ENCODE data around the gene TMEM88. TPM values are rescaled to one million over a fixed set of nuclear protein-coding genes. Genes with fewer than 3 reads are reported as not detected.

Gene TMEM88
- total RNA-seq, 2 experiments from 2014 or later = 29.3 to 29.6 TPM

GRCh38 chr17:7883781-7884386 is 29.0 kb downstream of the TMEM88 start:
- intact Hi-C loops (cut with DNase I, micrococcal nuclease) = no loop called here
- Mint-ChIP-seq H3K4me1 (ENCODE audit: low read depth) (peaks cover 6% of the 10 kb centered on the region), H3K4me3 (peak overlapping the region; percentile 89), H3K27me3 (no peaks in the 10 kb centered on the region), H3K9me3 (no peaks in the 10 kb centered on the region), H3K36me3 (ENCODE audit: low read depth) (peaks cover 4% of the 10 kb centered on the region), H3K27ac (no peak overlapping the region)
- ATAC-seq (ENCODE audit: poor library complexity) = peak; percentile 2
- TF ChIP-seq, protein P1, sequence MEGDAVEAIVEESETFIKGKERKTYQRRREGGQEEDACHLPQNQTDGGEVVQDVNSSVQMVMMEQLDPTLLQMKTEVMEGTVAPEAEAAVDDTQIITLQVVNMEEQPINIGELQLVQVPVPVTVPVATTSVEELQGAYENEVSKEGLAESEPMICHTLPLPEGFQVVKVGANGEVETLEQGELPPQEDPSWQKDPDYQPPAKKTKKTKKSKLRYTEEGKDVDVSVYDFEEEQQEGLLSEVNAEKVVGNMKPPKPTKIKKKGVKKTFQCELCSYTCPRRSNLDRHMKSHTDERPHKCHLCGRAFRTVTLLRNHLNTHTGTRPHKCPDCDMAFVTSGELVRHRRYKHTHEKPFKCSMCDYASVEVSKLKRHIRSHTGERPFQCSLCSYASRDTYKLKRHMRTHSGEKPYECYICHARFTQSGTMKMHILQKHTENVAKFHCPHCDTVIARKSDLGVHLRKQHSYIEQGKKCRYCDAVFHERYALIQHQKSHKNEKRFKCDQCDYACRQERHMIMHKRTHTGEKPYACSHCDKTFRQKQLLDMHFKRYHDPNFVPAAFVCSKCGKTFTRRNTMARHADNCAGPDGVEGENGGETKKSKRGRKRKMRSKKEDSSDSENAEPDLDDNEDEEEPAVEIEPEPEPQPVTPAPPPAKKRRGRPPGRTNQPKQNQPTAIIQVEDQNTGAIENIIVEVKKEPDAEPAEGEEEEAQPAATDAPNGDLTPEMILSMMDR (IDR thresholded peaks at IDR 0.05) = no peak
- ChIA-PET POLR2A (interaction anchor here (1.0 to 2.3 kb wide), 5 partner anchors 15 to 197 kb away, joined by 4 to 13 read pairs (median 4); partner anchors contain the start of genes NAA38 and TP53), CTCF (interaction anchor here (0.9 to 1.7 kb wide), 2 partner anchors 26 to 323 kb away, joined by 3 read pairs; partner anchors contain the start of genes CYB5D1 and NAA38)
- Histone ChIP-seq H3K36me3 (ENCODE audit: insufficient read depth, low read length) (peaks cover 21% of the 10 kb centered on the region), H3K27me3 (ENCODE audit: control insufficient read depth in 1 of 2, insufficient read depth in 2 of 2, low read length in 2 of 2) (no peaks in the 10 kb centered on the region), H3K4me1 (ENCODE audit: insufficient read depth, low read length) (peaks cover 66% of the 10 kb centered on the region), H3K9me3 (ENCODE audit: control insufficient read depth in 1 of 2, insufficient read depth in 1 of 2, low read length in 2 of 2) (no peaks in the 10 kb centered on the region), H3K27ac (ENCODE audit: low read depth in 1 of 2, low read length in 2 of 2) (peak overlapping the region; percentile 33 to 59), H3K4me3 (ENCODE audit: low read length) (peak overlapping the region; percentile 53)
- DNase-seq = peak in 8 of 14 experiments; percentile 17 to 84 (median 34)

DNA sequence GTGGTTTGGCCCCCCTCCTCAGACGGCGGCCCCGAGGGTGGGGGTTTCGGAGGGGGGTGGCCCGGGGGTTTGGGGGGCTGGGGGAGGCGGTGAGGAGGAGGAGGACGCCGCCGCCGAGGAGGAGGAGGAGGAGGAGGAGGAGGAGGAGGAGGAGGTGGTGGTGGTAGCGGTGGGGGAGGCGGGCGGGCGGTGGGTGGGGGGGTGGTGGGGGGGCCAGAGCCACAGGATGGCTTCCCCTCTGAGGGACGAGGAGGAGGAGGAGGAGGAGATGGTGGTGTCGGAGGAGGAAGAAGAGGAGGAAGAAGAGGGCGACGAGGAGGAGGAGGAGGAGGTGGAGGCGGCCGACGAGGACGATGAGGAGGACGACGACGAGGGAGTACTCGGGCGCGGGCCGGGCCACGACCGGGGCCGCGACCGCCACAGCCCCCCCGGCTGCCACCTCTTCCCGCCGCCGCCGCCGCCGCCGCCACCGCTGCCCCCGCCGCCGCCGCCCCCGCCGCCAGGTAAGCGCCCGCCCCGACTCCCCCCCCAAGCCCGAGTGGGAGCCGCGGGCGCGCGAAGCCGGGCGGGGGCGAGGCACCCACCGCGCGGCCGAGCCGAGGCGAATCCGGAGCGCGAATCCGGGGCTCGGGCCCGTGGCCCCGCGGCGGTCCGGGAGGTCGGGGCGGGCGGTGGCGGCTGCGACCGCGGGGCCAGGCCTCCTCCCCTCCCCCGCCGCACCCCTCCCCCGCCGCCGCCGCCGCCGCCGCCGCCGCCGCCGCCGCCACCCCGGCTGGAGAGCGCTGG is 29.9 kb downstream of the TMEM88 start:
- Histone ChIP-seq H3K27ac (ENCODE audit: low read depth in 1 of 2, low read length in 2 of 2) (peak overlapping the region in 1 of 2 donors; percentile 96), H3K4me3 (ENCODE audit: low read length) (peak overlapping the region; percentile 98), H3K27me3 (ENCODE audit: control insufficient read depth in 1 of 2, insufficient read depth in 2 of 2, low read length in 2 of 2) (no peaks in the 10 kb centered on the region), H3K9me3 (ENCODE audit: control insufficient read depth in 1 of 2, insufficient read depth in 1 of 2, low read length in 2 of 2) (no peaks in the 10 kb centered on the region), H3K36me3 (ENCODE audit: insufficient read depth, low read length) (peaks cover 19% of the 10 kb centered on the region), H3K4me1 (ENCODE audit: insufficient read depth, low read length) (peaks cover 72% of the 10 kb centered on the region)
- Mint-ChIP-seq H3K4me1 (ENCODE audit: low read depth) (peaks cover 6% of the 10 kb centered on the region), H3K9me3 (no peaks in the 10 kb centered on the region), H3K27ac (no peak overlapping the region), H3K36me3 (ENCODE audit: low read depth) (peaks cover 4% of the 10 kb centered on the region), H3K27me3 (no peaks in the 10 kb centered on the region), H3K4me3 (peak overlapping the region; percentile 74)
- CTCF ChIA-PET = interaction anchor here (1.0 kb wide), 1 partner anchor 49 kb away, joined by 3 read pairs; no protein-coding TSS in a partner anchor
- no peak for ATAC-seq (ENCODE audit: poor library complexity)
- POLR2A ChIA-PET = interaction anchor here (0.6 to 2.3 kb wide), 6 partner anchors 16 to 273 kb away, joined by 3 to 13 read pairs (median 6); partner anchors contain the start of genes CNTROB, NAA38, TP53 and TRAPPC1
- intact Hi-C loops (cut with DNase I, micrococcal nuclease) = loop anchor here in 1 of 2 experiments (5.0 kb wide), 1 partner anchor 48 kb away; the partner anchor contains the start of genes CNTROB and TRAPPC1
- TF ChIP-seq, protein P1 (IDR thresholded peaks at IDR 0.05) = no peak
- DNase-seq = peak in 13 of 14 experiments; percentile 16 to 68 (median 34)
